Fibroblast of mammary gland (primary cell): ENCODE measurements around the gene ERVH48-1.
A peak's percentile ranks its signal among the peaks of the same experiment; 100 is the strongest.
"Not testable (repeated sequence)": the region's sequence is repeated elsewhere in the genome, so short reads cannot be mapped to it uniquely, and the experiment has no call there.

Experiments
- DNase-seq: peaks from one replicate; pipeline ENCODE4 v3.0.0-alpha.2; 2010; ENCODE audit warnings: low read depth
- H3K4me3 ChIP-seq: 2 replicates; pipeline ENCODE4 v1.5.1; 2011; ENCODE audit warnings: low read depth, mild to moderate bottlenecking, low read length, moderate library complexity; ENCODE audit not compliant: control insufficient read depth
- CTCF ChIP-seq: conservative IDR thresholded peaks from 2 replicates; pipeline ENCODE4 v1.5.1; 2011; ENCODE audit warnings: low read depth, low read length, inconsistent platforms; ENCODE audit not compliant: control insufficient read depth, insufficient read depth

The ERVH48-1 gene

GRCh38 chr21:42918291-42918690, 7.1 kb downstream of the ERVH48-1 start:
- H3K4me3 ChIP-seq: no peak overlapping the region
- no peak for DNase-seq
- TF ChIP-seq CTCF: no peak

DNA sequence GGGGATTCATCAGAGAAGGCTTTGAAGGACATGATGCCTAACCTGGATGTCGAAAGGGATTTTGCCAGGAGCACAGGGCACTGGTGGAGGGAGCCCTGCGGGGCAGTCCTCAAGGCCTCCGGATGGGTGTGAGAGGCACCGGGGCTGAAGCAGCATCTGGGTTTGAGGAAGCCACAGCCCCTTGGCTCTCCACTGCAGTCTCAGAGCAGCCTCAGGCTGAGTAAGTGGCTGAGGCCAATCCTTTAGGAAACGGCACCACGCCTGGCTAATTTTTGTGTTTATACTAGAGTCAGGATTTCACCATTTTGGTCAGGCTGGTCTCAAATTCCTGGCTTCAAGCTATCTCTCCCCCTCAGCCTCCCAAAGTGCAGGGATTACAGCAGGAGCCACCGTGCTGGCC, 12.0 kb downstream of the ERVH48-1 start:
- peak; percentile 21 for DNase-seq
- no peak overlapping the region for H3K4me3 ChIP-seq
- TF ChIP-seq CTCF: no peak

DNA sequence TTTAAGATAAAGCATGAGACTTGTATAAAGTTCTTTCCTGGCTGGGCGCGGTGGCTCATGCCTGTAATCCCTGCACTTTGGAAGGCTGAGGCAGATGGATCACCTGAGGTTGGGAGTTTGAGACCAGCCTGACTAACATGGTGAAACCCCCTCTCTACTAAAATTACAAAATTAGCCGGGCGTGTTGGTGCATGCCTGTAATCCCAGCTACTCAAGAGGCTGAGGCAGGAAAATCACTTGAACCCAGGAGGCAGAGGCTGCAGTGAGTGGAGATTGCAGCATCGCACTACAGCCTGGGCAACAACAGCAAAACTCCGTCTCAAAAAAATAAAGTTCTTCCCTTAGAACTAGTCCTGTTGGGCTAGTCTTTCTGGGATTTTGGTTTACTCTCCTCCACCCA, 13.5 kb downstream of the ERVH48-1 start:
- H3K4me3 ChIP-seq, DNase-seq: not testable (repeated sequence)

- not testable (repeated sequence) for DNase-seq, H3K4me3 ChIP-seq
Observed at GRCh38 chr21:42908484-42908883, 16.9 kb downstream of the ERVH48-1 start.

DNA sequence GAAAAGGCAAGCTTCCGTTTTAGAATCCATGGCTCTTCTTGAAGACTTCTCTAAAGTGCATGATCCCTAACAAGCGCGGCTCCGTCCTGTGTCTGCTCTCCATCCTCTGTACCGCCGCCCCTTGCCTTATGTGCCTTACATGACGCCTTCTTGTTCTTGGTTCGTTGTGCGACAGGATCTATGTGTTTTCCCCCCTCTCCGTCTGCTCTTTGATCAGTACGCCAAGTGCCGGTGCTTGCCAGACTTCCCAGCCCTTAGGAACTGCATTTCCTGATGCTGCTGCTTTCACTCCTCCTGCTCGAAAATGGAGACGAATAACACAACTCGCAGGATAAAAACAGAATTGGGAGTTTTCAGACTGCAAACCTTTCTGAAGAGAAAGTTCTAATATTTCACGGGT, 19.2 kb downstream of the ERVH48-1 start:
- no peak for TF ChIP-seq CTCF
- no peak overlapping the region for H3K4me3 ChIP-seq
- no peak for DNase-seq

DNA sequence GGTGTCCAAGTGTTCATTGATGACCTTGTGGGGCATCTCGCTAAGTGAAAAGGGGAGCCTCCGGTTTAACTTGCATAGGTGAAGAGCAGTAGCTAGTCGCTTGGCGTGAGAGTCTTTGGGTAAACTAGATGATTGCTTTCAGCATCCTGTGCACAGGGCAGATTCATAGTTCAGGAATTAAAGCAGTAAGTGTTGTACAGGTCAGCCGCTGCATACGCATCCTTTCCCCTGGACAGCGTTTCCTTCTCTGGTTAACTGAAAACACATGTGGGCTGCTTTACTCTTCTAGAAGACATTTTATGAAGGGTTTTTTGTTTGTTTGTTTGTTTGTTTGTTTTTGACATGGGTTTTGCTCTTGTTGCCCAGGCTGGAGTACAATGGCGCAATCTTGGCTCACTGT, 20.2 kb downstream of the ERVH48-1 start:
- peak; percentile 67 for DNase-seq
- H3K4me3 ChIP-seq: no peak overlapping the region
- no peak for TF ChIP-seq CTCF

DNA sequence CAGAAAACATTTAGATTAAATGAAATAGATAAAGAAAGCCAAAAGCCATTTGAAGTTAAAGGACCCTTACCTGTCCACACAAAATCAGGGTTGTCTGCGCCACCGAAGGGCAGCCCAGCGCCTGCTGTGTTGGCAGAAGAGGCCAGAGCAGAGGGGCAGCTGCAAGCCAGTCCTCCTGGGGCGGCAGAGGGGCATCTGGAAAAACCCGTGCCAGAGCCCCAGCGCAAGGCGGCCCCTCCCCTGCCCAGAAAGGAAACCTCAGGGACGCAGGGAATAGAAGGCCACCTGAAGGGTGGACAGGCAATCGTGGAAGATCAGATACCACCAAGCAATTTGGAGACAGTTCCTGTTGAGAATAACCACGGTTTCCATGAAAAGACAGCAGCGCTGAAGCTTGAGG, 21.6 kb downstream of the ERVH48-1 start:
- TF ChIP-seq CTCF: no peak
- no peak overlapping the region for H3K4me3 ChIP-seq
- no peak for DNase-seq

DNA sequence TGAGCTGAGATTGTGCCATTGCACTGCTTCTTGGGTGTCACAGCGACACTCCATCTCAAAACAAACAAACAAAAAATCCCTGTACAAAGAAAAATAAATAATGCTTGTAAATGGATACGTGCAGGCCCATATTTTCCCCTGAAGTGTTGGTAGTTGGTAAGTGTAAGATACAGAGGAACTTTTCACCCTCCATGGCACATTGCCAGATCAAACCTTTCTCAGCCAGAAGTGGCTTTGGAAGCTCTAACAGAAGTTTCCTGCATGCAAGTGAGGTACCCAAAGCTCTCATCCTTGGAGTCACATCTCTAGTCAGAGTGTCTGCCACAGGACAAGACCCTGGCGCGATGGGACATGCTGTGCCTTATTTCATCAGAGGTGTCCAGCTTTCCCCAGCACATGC, 25.0 kb downstream of the ERVH48-1 start:
- TF ChIP-seq CTCF: no peak
- no peak overlapping the region for H3K4me3 ChIP-seq
- no peak for DNase-seq
